GM12872 (cell line): Measurements from ENCODE around the gene DMC1.

Experiments used
- CTCF ChIP-seq: IDR thresholded peaks from 3 replicates; pipeline ENCODE4 v1.5.1; 2011; ENCODE audit warnings: low read depth, mild to moderate bottlenecking, low read length, moderate library complexity; ENCODE audit not compliant: insufficient read depth

Gene DMC1

GRCh38 chr22:38504731-38505540 lies 65.0 kb downstream of the DMC1 start:
- no peak for TF ChIP-seq CTCF

GRCh38 chr22:38503021-38503420 lies 67.0 kb downstream of the DMC1 start:
- TF ChIP-seq CTCF: no peak

- TF ChIP-seq CTCF: no peak
These were observed 67.9 kb downstream of the DMC1 start for GRCh38 chr22:38501797-38502672.

- TF ChIP-seq CTCF: no peak
These were observed 72.1 kb downstream of the DMC1 start for GRCh38 chr22:38497869-38498268.

GRCh38 chr22:38494939-38495338 lies 75.0 kb downstream of the DMC1 start:
- TF ChIP-seq CTCF: no peak

GRCh38 chr22:38494498-38494897 lies 75.5 kb downstream of the DMC1 start:
- no peak for TF ChIP-seq CTCF

GRCh38 chr22:38491707-38492348 lies 78.2 kb downstream of the DMC1 start:
- TF ChIP-seq CTCF: no peak
